HG02970 (cell line): ENCODE data around the gene RCAN1.
"Not testable (repeated sequence)": the region's sequence is repeated elsewhere in the genome, so short reads cannot be mapped to it uniquely, and the experiment has no call there.

Experiments used
- ATAC-seq: cut with Tn5 transposase; IDR thresholded peaks from one replicate; pipeline ENCODE4 v1.9.1; 2021; ENCODE audit warnings: mild to moderate bottlenecking, moderate library complexity, moderate number of reproducible peaks; ENCODE audit not compliant: unreplicated experiment, low FRiP score

RCAN1 gene

DNA sequence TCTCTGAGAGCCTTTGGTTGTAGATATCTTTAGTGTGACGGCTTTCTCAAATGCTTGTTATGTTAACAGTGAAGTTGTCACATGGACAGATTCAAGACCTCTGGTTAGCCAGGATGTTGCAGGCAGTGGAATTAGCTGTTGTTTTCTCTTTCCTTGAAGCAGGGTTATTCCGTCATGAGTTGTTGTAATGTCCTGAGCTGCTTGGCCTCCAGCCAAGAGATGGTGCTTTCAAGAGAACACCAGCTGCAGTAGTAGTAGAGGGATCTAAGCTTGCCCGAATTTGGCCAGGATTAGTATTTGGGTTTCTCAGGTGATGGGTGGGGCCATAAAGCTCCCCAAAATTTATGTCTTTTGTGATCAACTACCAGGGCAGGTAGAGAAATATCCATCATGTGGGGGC, 116.3 kb downstream of the RCAN1 start:
- ATAC-seq: no peak

DNA sequence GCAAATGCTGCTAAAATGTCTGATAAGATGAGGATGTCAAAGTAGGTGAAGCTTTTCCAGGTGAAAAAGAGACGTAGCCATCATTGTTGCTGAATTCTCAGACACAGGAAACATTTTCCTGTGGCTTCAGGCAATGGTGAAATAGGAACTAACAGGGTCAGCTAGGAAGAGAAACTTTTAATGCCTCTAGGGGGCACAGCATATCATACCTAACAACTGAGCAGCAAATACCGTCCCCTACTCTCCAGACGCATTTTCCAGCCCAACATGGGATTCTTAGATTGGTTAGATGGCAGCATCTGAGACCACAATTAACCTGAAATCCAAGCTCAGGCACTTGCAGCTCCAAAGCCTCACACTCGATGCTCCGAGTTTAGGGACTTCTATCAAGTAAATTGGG, 131.1 kb downstream of the RCAN1 start:
- not testable (repeated sequence) for ATAC-seq

DNA sequence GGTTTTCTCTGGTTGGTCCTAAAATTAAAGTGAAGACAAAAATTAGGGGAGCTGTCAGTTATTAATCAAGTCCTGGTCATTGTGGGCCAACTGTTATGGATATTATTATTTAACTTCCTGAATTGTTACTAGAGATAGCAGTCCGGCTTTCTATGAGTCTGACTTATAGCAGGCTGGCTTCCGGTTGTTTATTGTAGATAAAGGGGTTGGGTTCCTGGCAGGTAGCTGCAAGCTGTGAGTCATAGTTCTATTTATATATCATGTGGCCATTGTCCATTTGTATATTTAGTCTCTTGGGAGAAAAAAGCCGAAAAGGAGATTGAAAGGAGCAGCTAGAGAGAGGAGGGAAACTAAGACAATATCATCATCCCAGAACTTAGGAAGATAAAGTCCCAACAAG, 131.5 kb downstream of the RCAN1 start:
- ATAC-seq: not testable (repeated sequence)

GRCh38 chr21:34467333-34467732, 147.6 kb downstream of the RCAN1 start:
- not testable (repeated sequence) for ATAC-seq
